Natural killer cell (primary cell): Measurements from ENCODE around the gene FRS2. TPM values are rescaled to one million over a fixed set of nuclear protein-coding genes. Genes with fewer than 3 reads are reported as not detected.

ENCODE experiments used
- ATAC-seq, 3 donors: fragments of 150-1000 bp in 2 of 3; fragments of 200-7000 bp in 1 of 3; cut with Tn5 transposase; 1 replicate in 1 of 3; 2 replicates in 2 of 3; pipeline ENCODE4 v1.10.0; 2021; ENCODE audit warnings: mild to moderate bottlenecking in 2 of 3, moderate library complexity in 2 of 3
- DNase-seq, 2 donors: peaks; one replicate each; pipeline versions ENCODE4 v3.0.0 to v3.0.0-alpha.2; 2013 to 2021; ENCODE audit warnings: mixed read lengths in 1 of 2
- H3K27ac ChIP-seq: one replicate; pipeline ENCODE4 v1.5.1; 2013; ENCODE audit warnings: mild to moderate bottlenecking, low read length
- H3K27me3 ChIP-seq: one replicate; pipeline ENCODE4 v1.6.1; 2013; ENCODE audit warnings: low read length; ENCODE audit not compliant: control insufficient read depth, insufficient read depth
- H3K36me3 ChIP-seq: one replicate; pipeline ENCODE4 v1.6.1; 2013; ENCODE audit warnings: low read length; ENCODE audit not compliant: control insufficient read depth, insufficient read depth
- H3K4me1 ChIP-seq: one replicate; pipeline ENCODE4 v1.6.1; 2013; ENCODE audit warnings: low read length; ENCODE audit not compliant: control insufficient read depth, insufficient read depth
- H3K4me3 ChIP-seq: one replicate; pipeline ENCODE4 v1.5.1; 2013; ENCODE audit warnings: low read length
- H3K9me3 ChIP-seq: one replicate; pipeline ENCODE4 v1.6.1; 2013; ENCODE audit warnings: low read length; ENCODE audit not compliant: control insufficient read depth, insufficient read depth
- H3K27ac Mint-ChIP-seq, 2 donors: one replicate each; pipeline ENCODE4 v1.8.0; 2022; ENCODE audit warnings: mild to moderate bottlenecking in 2 of 2, mixed read lengths in 2 of 2, moderate library complexity in 1 of 2
- H3K27me3 Mint-ChIP-seq, 2 donors: one replicate each; pipeline ENCODE4 v1.8.0; 2022; ENCODE audit warnings: low read depth in 2 of 2, mixed read lengths in 2 of 2
- H3K36me3 Mint-ChIP-seq: one replicate; pipeline ENCODE4 v1.8.0; 2022; ENCODE audit warnings: mixed read lengths
- H3K4me1 Mint-ChIP-seq, 2 donors: one replicate each; pipeline ENCODE4 v1.8.0; 2022; ENCODE audit warnings: mixed read lengths in 2 of 2
- H3K4me3 Mint-ChIP-seq: one replicate; pipeline ENCODE4 v1.8.0; 2022; ENCODE audit warnings: mild to moderate bottlenecking, moderate library complexity, mixed read lengths
- H3K9me3 Mint-ChIP-seq, 2 donors: one replicate each; pipeline ENCODE4 v1.8.0; 2022; ENCODE audit warnings: mixed read lengths in 2 of 2
- WGBS: methylation state at CpG from one replicate; pipeline ENCODE4 v1.1.7; 2013; ENCODE audit warnings: missing lambda C conversion rate; ENCODE audit not compliant: insufficient coverage; 5-methylcytosine and 5-hydroxymethylcytosine counted together
- intact Hi-C: fragments of 100-400 bp; cut with micrococcal nuclease; formaldehyde crosslinking; loops from one replicate; pipeline ENCODE4 v1.14.2; 2022
- total RNA-seq, 4 donors: library from RNA; stranded (reverse); fragments of 120-200 nt in 1 of 4; gene quantifications; one replicate each; pipeline versions ENCODE4 v1.2.3 to v1.2.4, GENCODE V29; 2013 to 2022
- TF ChIP-seq, protein P1 (sequence below): fragments of 200-600 bp; IDR thresholded peaks from one replicate; pipeline ENCODE4 v1.8.0; 2022; ENCODE audit warnings: antibody characterized with exemption

FRS2 gene
- total RNA-seq, 3 donors from 2014 or later (not counting 1 experiment from before 2014, with no cell fraction given) = 25.6 to 33.8 (median 28.2) TPM

DNA sequence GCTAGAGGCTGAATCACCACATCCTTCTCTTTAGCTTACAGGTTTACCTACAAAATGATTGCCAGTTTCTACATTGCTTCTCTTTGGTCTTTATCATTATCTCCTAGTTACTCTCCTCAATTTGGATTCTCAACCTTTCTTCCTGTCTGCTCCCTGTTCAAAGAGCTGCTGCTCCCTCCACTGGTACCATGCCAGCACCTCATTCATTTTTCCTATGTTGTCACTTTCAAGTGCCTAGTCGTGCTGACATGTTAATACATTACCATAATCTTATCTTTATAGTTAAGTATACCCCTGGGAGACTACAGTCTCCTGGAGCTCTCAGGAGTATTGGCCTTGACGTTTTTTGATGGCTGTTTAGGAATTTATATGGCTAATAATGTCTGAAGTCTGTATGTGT is 14.2 kb downstream of the FRS2 start:
- intact Hi-C loops = no loop called here
- H3K4me1 ChIP-seq = no peaks in the 10 kb centered on the region
- WGBS = 29% methylated on average over 1 of the region's 2 CpGs

DNA sequence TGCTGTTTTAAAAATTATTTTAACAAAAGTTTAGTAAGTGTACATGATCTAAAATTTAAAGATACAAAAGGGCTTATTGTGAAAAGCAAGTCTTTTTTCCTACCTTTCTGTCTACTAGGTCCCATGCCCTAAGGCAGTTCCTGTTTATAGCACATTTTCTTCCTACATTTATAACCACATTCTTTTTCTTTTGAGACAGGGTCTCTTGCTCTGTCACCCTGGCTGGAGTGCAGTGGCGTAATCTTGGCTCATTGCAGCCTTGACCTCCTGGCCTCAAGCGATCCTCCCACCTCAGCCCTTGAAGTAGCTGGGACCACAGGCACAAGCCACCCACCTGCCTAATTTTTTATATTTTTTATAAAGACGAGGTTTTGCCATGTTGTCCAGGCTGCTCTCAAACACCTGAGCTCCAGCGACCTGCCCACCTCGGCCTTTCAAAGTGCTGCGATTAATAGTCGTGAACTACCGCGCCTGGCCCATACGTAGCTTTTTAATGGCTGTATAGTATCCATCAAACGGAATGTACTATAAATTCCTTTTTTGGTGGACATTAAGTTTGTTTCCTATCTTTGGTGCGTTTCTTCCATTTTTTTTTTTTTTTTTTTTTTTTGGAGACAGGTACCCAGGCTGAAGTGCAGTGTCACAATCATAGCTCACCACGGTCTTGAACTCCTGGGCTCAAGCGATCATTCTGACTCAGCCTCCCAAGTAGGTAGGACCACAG is 20.9 kb downstream of the FRS2 start:
- H3K4me3 Mint-ChIP-seq = no peak overlapping the region
- no peaks in the 10 kb centered on the region for H3K36me3 ChIP-seq
- no peaks in the 10 kb centered on the region for H3K27me3 Mint-ChIP-seq
- ATAC-seq = no peak
- H3K36me3 Mint-ChIP-seq = no peaks in the 10 kb centered on the region
- peaks cover 35 to 45% of the 10 kb centered on the region in 2 donors for H3K4me1 Mint-ChIP-seq
- TF ChIP-seq, protein P1, sequence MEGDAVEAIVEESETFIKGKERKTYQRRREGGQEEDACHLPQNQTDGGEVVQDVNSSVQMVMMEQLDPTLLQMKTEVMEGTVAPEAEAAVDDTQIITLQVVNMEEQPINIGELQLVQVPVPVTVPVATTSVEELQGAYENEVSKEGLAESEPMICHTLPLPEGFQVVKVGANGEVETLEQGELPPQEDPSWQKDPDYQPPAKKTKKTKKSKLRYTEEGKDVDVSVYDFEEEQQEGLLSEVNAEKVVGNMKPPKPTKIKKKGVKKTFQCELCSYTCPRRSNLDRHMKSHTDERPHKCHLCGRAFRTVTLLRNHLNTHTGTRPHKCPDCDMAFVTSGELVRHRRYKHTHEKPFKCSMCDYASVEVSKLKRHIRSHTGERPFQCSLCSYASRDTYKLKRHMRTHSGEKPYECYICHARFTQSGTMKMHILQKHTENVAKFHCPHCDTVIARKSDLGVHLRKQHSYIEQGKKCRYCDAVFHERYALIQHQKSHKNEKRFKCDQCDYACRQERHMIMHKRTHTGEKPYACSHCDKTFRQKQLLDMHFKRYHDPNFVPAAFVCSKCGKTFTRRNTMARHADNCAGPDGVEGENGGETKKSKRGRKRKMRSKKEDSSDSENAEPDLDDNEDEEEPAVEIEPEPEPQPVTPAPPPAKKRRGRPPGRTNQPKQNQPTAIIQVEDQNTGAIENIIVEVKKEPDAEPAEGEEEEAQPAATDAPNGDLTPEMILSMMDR = no peak
- 95% methylated on average over 14 of the region's 14 CpGs for WGBS
- H3K4me1 ChIP-seq = no peaks in the 10 kb centered on the region
- H3K9me3 Mint-ChIP-seq = no peaks in the 10 kb centered on the region
- intact Hi-C loops = no loop called here
- no peak overlapping the region for H3K4me3 ChIP-seq
- no peak overlapping the region for H3K27ac Mint-ChIP-seq
- H3K27me3 ChIP-seq = no peaks in the 10 kb centered on the region
- DNase-seq = no peak
- H3K27ac ChIP-seq = no peak overlapping the region
- no peaks in the 10 kb centered on the region for H3K9me3 ChIP-seq

More for the DNA sequence above, 14.2 kb downstream of the FRS2 start:
- no peak overlapping the region for H3K4me3 Mint-ChIP-seq
- no peak overlapping the region for H3K4me3 ChIP-seq
- no peaks in the 10 kb centered on the region for H3K9me3 Mint-ChIP-seq
- no peaks in the 10 kb centered on the region for H3K36me3 Mint-ChIP-seq
- H3K36me3 ChIP-seq = no peaks in the 10 kb centered on the region
- no peak for ATAC-seq
- peaks cover 41 to 55% of the 10 kb centered on the region in 2 donors for H3K4me1 Mint-ChIP-seq
- H3K27ac Mint-ChIP-seq = peak overlapping the region in 1 of 2 donors; percentile 19
- no peaks in the 10 kb centered on the region for H3K9me3 ChIP-seq
- H3K27me3 Mint-ChIP-seq = no peaks in the 10 kb centered on the region
- no peak for DNase-seq
- no peaks in the 10 kb centered on the region for H3K27me3 ChIP-seq
- no peak overlapping the region for H3K27ac ChIP-seq
- TF ChIP-seq, protein P1 = no peak

DNA sequence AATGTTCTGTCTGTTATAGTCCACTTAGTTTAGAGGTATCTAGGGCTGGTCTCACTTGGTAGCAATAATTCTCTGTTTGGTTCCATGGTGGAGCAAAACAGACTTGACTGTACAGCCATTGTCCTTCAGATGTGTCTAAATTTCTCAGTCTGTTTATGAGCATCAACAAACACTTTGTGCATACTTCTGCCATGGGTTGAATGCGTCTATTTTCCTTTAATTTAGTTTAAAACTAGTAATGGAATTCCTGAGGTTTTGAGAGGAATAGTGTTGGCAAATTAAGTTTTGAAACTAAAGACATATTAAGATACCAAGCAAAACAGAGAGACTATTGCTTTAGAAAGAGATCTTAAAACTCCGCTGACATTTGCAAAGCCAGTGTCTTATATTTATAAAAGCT is 22.6 kb downstream of the FRS2 start:
- Mint-ChIP-seq H3K9me3 (no peaks in the 10 kb centered on the region), H3K27ac (no peak overlapping the region), H3K4me1 (peaks cover 31 to 42% of the 10 kb centered on the region in 2 donors), H3K27me3 (no peaks in the 10 kb centered on the region), H3K36me3 (no peaks in the 10 kb centered on the region), H3K4me3 (no peak overlapping the region)
- Histone ChIP-seq H3K27me3 (no peaks in the 10 kb centered on the region), H3K36me3 (no peaks in the 10 kb centered on the region), H3K4me1 (peaks cover 2% of the 10 kb centered on the region), H3K4me3 (no peak overlapping the region), H3K27ac (no peak overlapping the region), H3K9me3 (no peaks in the 10 kb centered on the region)
- DNase-seq (no peak), ATAC-seq (no peak)
- intact Hi-C loops = no loop called here
- 83% methylated on average over 1 of the region's 2 CpGs for WGBS
- TF ChIP-seq, protein P1 = no peak

DNA sequence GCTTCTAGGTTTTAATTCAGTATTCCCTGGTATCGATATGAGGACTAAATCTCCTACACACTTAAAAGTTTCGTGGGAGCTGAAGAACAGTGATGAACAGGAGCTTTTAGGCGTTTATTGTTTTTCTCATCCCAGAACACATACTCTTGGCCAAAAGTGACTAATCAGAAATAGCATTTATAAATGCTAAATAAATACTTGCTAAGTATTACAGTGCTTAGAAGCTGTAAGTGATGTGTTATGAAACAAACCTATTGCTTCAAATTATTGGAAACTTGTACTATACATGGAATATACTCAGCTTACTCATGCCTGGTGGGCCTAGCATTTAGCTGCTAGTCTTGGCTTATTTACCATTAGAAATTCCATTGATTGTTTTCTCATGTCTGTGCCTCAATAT is 24.9 kb downstream of the FRS2 start:
- H3K9me3 Mint-ChIP-seq = no peaks in the 10 kb centered on the region

More for the DNA sequence above, 24.9 kb downstream of the FRS2 start:
- Histone ChIP-seq H3K4me1 (peaks cover 2% of the 10 kb centered on the region), H3K27me3 (no peaks in the 10 kb centered on the region), H3K9me3 (no peaks in the 10 kb centered on the region), H3K27ac (no peak overlapping the region), H3K36me3 (no peaks in the 10 kb centered on the region), H3K4me3 (no peak overlapping the region)
- WGBS = 93% methylated on average over 3 of the region's 3 CpGs
- intact Hi-C loops = no loop called here
- TF ChIP-seq, protein P1 = no peak
- ATAC-seq (no peak), DNase-seq (no peak)
- no peaks in the 10 kb centered on the region for H3K36me3 Mint-ChIP-seq
- H3K27ac Mint-ChIP-seq = no peak overlapping the region
- H3K4me3 Mint-ChIP-seq = no peak overlapping the region
- peaks cover 43 to 60% of the 10 kb centered on the region in 2 donors for H3K4me1 Mint-ChIP-seq
- no peaks in the 10 kb centered on the region for H3K27me3 Mint-ChIP-seq
